Endothelial cell of umbilical vein (primary cell): Measurements from ENCODE around the gene HOXC9. TPM values are rescaled to one million over a fixed set of nuclear protein-coding genes. Genes with fewer than 3 reads are reported as not detected.

Experiments used
- BruUV-seq: library from RNA; stranded (reverse); fragments of 400-500 nt; replicated peaks from 2 replicates; lab custom pipeline; 2021; lab: Mats Ljungman, UMichigan
- CTCF ChIA-PET: fragments of 300-600, 350-600 bp; sonication (Branson Sonifier 250); formaldehyde crosslinking; loops from one replicate; lab custom pipeline; 2021; ENCODE audit warnings: antibody characterized with exemption, inconsistent platforms; lab: Charles Lee
- POLR2A ChIA-PET: fragments of 300-600, 350-600 bp; sonication (Branson Sonifier 250); formaldehyde crosslinking; loops from one replicate; lab custom pipeline; 2021; ENCODE audit warnings: antibody characterized with exemption, inconsistent platforms; lab: Charles Lee
- DNase-seq: peaks from one replicate; pipeline ENCODE4 v3.0.0-alpha.2; 2011; ENCODE audit warnings: low read depth, low spot score
- FAIRE-seq: peaks from 2 replicates; lab custom pipeline; 2011; peaks lifted over from hg19 to GRCh38; lab: Jason Lieb, UNC
- H2AFZ ChIP-seq: 2 replicates; pipeline ENCODE4 v1.6.0; 2012; ENCODE audit warnings: low read depth, low read length, control low read depth, inconsistent platforms
- H3K27ac ChIP-seq: 2 replicates; pipeline ENCODE4 v1.5.1; 2011; ENCODE audit warnings: low read depth, mild to moderate bottlenecking, control low read depth, low read length, moderate library complexity; ENCODE audit not compliant: insufficient read depth
- H3K27me3 ChIP-seq, 2 experiments: 2 replicates each; pipeline versions ENCODE4 v1.6.0 to v1.6.1; 2011; ENCODE audit warnings: low read length in 2 of 2, mixed read lengths in 1 of 2; ENCODE audit not compliant: control insufficient read depth in 2 of 2, insufficient read depth in 2 of 2
- H3K36me3 ChIP-seq, 2 experiments: 2 replicates in 1 of 2; 3 replicates in 1 of 2; pipeline ENCODE4 v1.5.1; 2011; ENCODE audit warnings: low read length in 2 of 2, mild to moderate bottlenecking in 1 of 2, moderate library complexity in 1 of 2; ENCODE audit not compliant: control insufficient read depth in 2 of 2, insufficient read depth in 2 of 2; ENCODE audit errors: extremely low read depth in 1 of 2
- H3K4me1 ChIP-seq: 3 replicates; pipeline ENCODE4 v1.5.1; 2011; ENCODE audit warnings: mild to moderate bottlenecking, low read length; ENCODE audit not compliant: control insufficient read depth, insufficient read depth; ENCODE audit errors: extremely low read depth
- H3K4me2 ChIP-seq: 2 replicates; pipeline ENCODE4 v1.6.1; 2011; ENCODE audit warnings: low read length, control low read depth, mixed read lengths; ENCODE audit not compliant: insufficient read depth
- H3K4me3 ChIP-seq, 3 experiments: fragments of 200-600 bp in 1 of 3; sonication (generic), shearing (Covaris generic) in 1 of 3; replicated peaks in 1 of 3; 2 replicates each; pipeline ENCODE4 v1.5.1; 2011 to 2016; ENCODE audit warnings: control low read depth in 3 of 3, low read length in 3 of 3, mild to moderate bottlenecking in 2 of 3, inconsistent platforms in 1 of 3, low read depth in 1 of 3, moderate library complexity in 1 of 3; ENCODE audit not compliant: insufficient read depth in 1 of 3
- H3K79me2 ChIP-seq: 2 replicates; pipeline ENCODE4 v1.6.0; 2012; ENCODE audit warnings: low read length, inconsistent platforms; ENCODE audit not compliant: control insufficient read depth, insufficient read depth
- H3K9ac ChIP-seq: replicated peaks from 2 replicates; pipeline ENCODE3; 2011; ENCODE audit warnings: low read length, control low read depth; ENCODE audit not compliant: insufficient read depth; ENCODE audit errors: extremely low read depth
- H3K9me1 ChIP-seq: replicated peaks from 3 replicates; pipeline ENCODE4 v1.6.0; 2011; ENCODE audit warnings: mild to moderate bottlenecking, low read length; ENCODE audit not compliant: control insufficient read depth, insufficient read depth; ENCODE audit errors: extremely low read depth
- H3K9me3 ChIP-seq: replicated peaks from 2 replicates; pipeline ENCODE4 v1.5.1; 2012; ENCODE audit warnings: low read length, inconsistent platforms; ENCODE audit not compliant: control insufficient read depth, insufficient read depth
- H4K20me1 ChIP-seq: replicated peaks from 2 replicates; pipeline ENCODE3; 2011; ENCODE audit warnings: mild to moderate bottlenecking, low read length; ENCODE audit not compliant: control insufficient read depth, insufficient read depth; ENCODE audit errors: extremely low read depth
- EZH2 ChIP-seq: IDR thresholded peaks from 2 replicates; pipeline ENCODE4 v1.6.1; 2012; ENCODE audit warnings: borderline replicate concordance, low read depth, mild to moderate bottlenecking, moderate library complexity, low read length, inconsistent platforms; ENCODE audit not compliant: severe bottlenecking
- JUN ChIP-seq: IDR thresholded peaks from 2 replicates; pipeline ENCODE4 v1.6.1; 2011; ENCODE audit warnings: borderline replicate concordance, low read depth; ENCODE audit not compliant: insufficient read length, insufficient read depth
- MYC ChIP-seq: IDR thresholded peaks from one replicate; pipeline ENCODE4 v1.6.1; 2011; ENCODE audit warnings: mild to moderate bottlenecking, low read depth, low read length
- POLR2A ChIP-seq: IDR thresholded peaks from 2 replicates; pipeline ENCODE4 v1.6.1; 2012; ENCODE audit warnings: low read depth, mild to moderate bottlenecking, control low read depth, low read length
- POLR2AphosphoS5 ChIP-seq: IDR thresholded peaks from 2 replicates; pipeline ENCODE4 v1.6.1; 2012; ENCODE audit warnings: low read depth, mild to moderate bottlenecking, control low read depth, low read length, moderate library complexity; ENCODE audit not compliant: insufficient read depth
- dilution Hi-C: fragments of 300-500 bp; cut with MboI; formaldehyde crosslinking; loops from one replicate; pipeline ENCODE4 v1.15.0; 2019; ENCODE audit warnings: low sequenced_read_pairs; ENCODE audit not compliant: extremely low pct_ligation_motif_present
- intact Hi-C: fragments of 100-400 bp; cut with micrococcal nuclease; formaldehyde crosslinking; loops from one replicate; pipeline ENCODE4 v1.10.0; 2022
- microRNA counts: library from miRNA; unstranded; fragments of <30 nt; microRNA quantifications from one replicate; lab custom pipeline; 2016
- microRNA-seq: library from miRNA; unstranded; fragments of <30 nt; microRNA quantifications from one replicate; pipeline ENCODE4 v1.2.0, GENCODE V29; 2021; ENCODE audit warnings: borderline number of aligned reads, borderline replicate concordance
- polyA plus RNA-seq, 4 experiments: library from polyadenylated mRNA; depleted of rRNA in 3 of 4; stranded (reverse) in 3 of 4; unstranded in 1 of 4; fragments of >200 nt; gene quantifications; 2 replicates each; pipeline versions ENCODE4 v1.2.1 to v1.2.3, GENCODE V29; 2011 to 2012; ENCODE audit warnings: missing spikeins in 1 of 4
- small RNA-seq: library from RNA; depleted of rRNA; stranded (forward); fragments of <200 nt; gene quantifications from one replicate; pipeline ENCODE3, GENCODE V24; 2012; ENCODE audit warnings: low replicate concordance, low read depth; ENCODE audit not compliant: insufficient read depth, insufficient read length
- total RNA-seq: library from RNA; stranded (reverse); gene quantifications from 2 replicates; pipeline ENCODE4 v1.2.3, GENCODE V29; 2021

HOXC9 gene
- total and polyA plus RNA-seq, 2 donors (not counting 3 experiments of a cell fraction or from before 2014, with no cell fraction given) = 0.40 to 0.58 TPM

GRCh38 chr12:54051874-54052437, 52.0 kb downstream of the HOXC9 start:
- peaks cover 82 to 94% of the 10 kb centered on the region in 2 experiments for H3K27me3 ChIP-seq
- no peak overlapping the region for H3K4me2 ChIP-seq
- H2AFZ ChIP-seq = no peak overlapping the region
- ChIA-PET POLR2A (no interaction called here), CTCF (interaction anchor here (0.7 to 2.1 kb wide), 4 partner anchors 11 to 46 kb away, joined by 3 to 9 read pairs (median 7); partner anchors contain the start of gene HOXC5)
- no peaks in the 10 kb centered on the region for H4K20me1 ChIP-seq
- FAIRE-seq (no peak), DNase-seq (no peak)
- no peak overlapping the region for H3K4me3 ChIP-seq
- no peaks in the 10 kb centered on the region for H3K4me1 ChIP-seq
- H3K9ac ChIP-seq = no peak overlapping the region
- no TSS peak for BruUV-seq
- H3K79me2 ChIP-seq = no peaks in the 10 kb centered on the region
- H3K36me3 ChIP-seq = no peaks in the 10 kb centered on the region
- no peaks in the 10 kb centered on the region for H3K9me1 ChIP-seq
- intact Hi-C loops = no loop called here
- TF ChIP-seq EZH2 (peak; percentile 40), POLR2AphosphoS5 (no peak)
- H3K9me3 ChIP-seq = no peaks in the 10 kb centered on the region
- H3K27ac ChIP-seq = no peak overlapping the region
- dilution Hi-C loops = no loop called here

DNA sequence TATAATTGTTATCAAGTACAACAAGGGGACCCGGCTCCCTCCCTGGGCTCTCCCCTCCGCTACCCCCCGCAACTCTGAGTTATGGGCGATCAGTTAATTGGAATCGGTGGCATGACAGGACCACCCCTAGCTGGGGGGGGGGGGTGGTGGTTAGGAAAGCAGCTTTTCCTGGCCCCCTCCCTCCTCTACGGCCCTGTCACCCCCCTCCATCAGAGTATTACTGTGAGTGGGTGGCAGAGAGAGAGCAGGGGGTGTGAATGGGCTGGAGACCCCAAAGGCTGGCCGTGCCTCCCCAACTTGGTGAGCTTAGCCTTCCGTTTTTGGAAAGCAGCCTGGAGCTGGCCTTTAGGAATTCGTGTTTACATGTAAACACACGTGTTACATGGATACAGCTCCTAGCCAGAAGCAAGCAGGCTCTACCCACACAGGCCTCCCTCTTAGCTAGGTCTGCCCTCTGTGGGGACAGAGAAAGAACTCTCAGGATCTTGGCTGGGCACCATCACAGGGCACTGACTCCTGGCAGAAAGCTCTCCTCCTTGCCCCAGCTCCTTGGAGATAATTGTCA, 52.6 kb downstream of the HOXC9 start:
- H3K4me1 ChIP-seq = no peaks in the 10 kb centered on the region
- BruUV-seq = no TSS peak
- dilution Hi-C loops = no loop called here
- H2AFZ ChIP-seq = no peak overlapping the region
- no peak overlapping the region for H3K4me2 ChIP-seq
- no peak for DNase-seq
- TF ChIP-seq POLR2A = no peak
- TF ChIP-seq EZH2 = no peak
- TF ChIP-seq MYC = no peak
- no peak for TF ChIP-seq JUN
- no peak for TF ChIP-seq POLR2AphosphoS5
- peaks cover 83 to 92% of the 10 kb centered on the region in 2 experiments for H3K27me3 ChIP-seq
- CTCF ChIA-PET = interaction anchor here (0.7 to 1.9 kb wide), 3 partner anchors 11 to 47 kb away, joined by 3 to 9 read pairs (median 5); partner anchors contain the start of gene HOXC5
- intact Hi-C loops = no loop called here
- no peak for FAIRE-seq
- no peaks in the 10 kb centered on the region for H3K9me1 ChIP-seq
- no peaks in the 10 kb centered on the region for H3K79me2 ChIP-seq
- H3K9me3 ChIP-seq = no peaks in the 10 kb centered on the region
- H3K36me3 ChIP-seq = no peaks in the 10 kb centered on the region
- H4K20me1 ChIP-seq = no peaks in the 10 kb centered on the region
- H3K27ac ChIP-seq = no peak overlapping the region
- POLR2A ChIA-PET = no interaction called here
- H3K9ac ChIP-seq = no peak overlapping the region
- H3K4me3 ChIP-seq = no peak overlapping the region

MicroRNAs within 50 kb of the gene (microRNA counts, 767-probe panel; counts per million panel counts)
- microRNA hsa-miR-196a-5p (lab: Ali Mortazavi, UCI) = 723 counts per million, percentile 96 among the panel's probes with 10 or more counts
- microRNA hsa-miR-615-3p (lab: Ali Mortazavi, UCI) = 723 counts per million, percentile 96 among the panel's probes with 10 or more counts
- 723 counts per million, percentile 96 among the panel's probes with 10 or more counts for microRNA hsa-miR-615-5p (lab: Ali Mortazavi, UCI)

Small RNA genes within 50 kb of the gene (microRNA-seq; reads per million reads assigned to microRNA genes)
- gene MIR196A2 = 3.8 reads per million, percentile 3 among the genes with 10 or more reads in this experiment
- gene MIR615 = 9.6 reads per million, percentile 24 among the genes with 10 or more reads in this experiment

Small RNA genes within 50 kb of the gene (small RNA-seq; reads per million reads assigned to genes)
- gene AC012531.3 = not detected
- gene AC012531.4 = not detected
- gene HOXC5 = not detected
- gene MIR196A2 = not detected
- not detected for gene MIR615
- not detected for gene RF01905
- not detected for gene RF01906

Other genes with a start within 250 kb of the HOXC9 start
- not detected in 2 replicates for gene CISTR, start 248.2 kb upstream of the HOXC9 start, total RNA-seq
- gene CISTR, start 248.2 kb upstream of the HOXC9 start, polyA plus RNA-seq = not detected in 2 replicates
- gene HOXC13, start 61.3 kb upstream of the HOXC9 start, total RNA-seq = not detected in 2 replicates
- not detected in 2 replicates for gene HOXC13, start 61.3 kb upstream of the HOXC9 start, polyA plus RNA-seq
- not detected in 2 replicates for gene HOXC12, start 45.3 kb upstream of the HOXC9 start, total RNA-seq
- gene HOXC12, start 45.3 kb upstream of the HOXC9 start, polyA plus RNA-seq = not detected in 2 replicates
- gene HOXC11, start 27.0 kb upstream of the HOXC9 start, total RNA-seq = not detected in 2 replicates
- gene HOXC11, start 27.0 kb upstream of the HOXC9 start, polyA plus RNA-seq = not detected in 2 replicates
- gene HOTAIR, start 25.2 kb upstream of the HOXC9 start, total RNA-seq = not detected in 2 replicates
- not detected in 2 replicates for gene HOTAIR, start 25.2 kb upstream of the HOXC9 start, polyA plus RNA-seq
- gene HOXC10, start 15.0 kb upstream of the HOXC9 start, total RNA-seq = 0.44 TPM in 1 of 2 replicates, not detected in the other
- 0.18 TPM in 2 replicates for gene HOXC10, start 15.0 kb upstream of the HOXC9 start, polyA plus RNA-seq
- gene HOXC8, start 8.8 kb downstream of the HOXC9 start, total RNA-seq = 0.35 TPM in 1 of 2 replicates, not detected in the other
- gene HOXC8, start 8.8 kb downstream of the HOXC9 start, polyA plus RNA-seq = 0.03 and 0.19 TPM in 2 replicates
- gene HOXC6, start 28.3 kb downstream of the HOXC9 start, total RNA-seq = 0.51 and 0.58 TPM in 2 replicates
- gene HOXC6, start 28.3 kb downstream of the HOXC9 start, polyA plus RNA-seq = 0.57 and 0.72 TPM in 2 replicates
- gene HOXC5, start 32.9 kb downstream of the HOXC9 start, total RNA-seq = not detected in 2 replicates
- gene HOXC5, start 32.9 kb downstream of the HOXC9 start, polyA plus RNA-seq = not detected in 2 replicates
- gene HOXC4, start 53.7 kb downstream of the HOXC9 start, total RNA-seq = 0.58 TPM in 1 of 2 replicates, not detected in the other
- gene HOXC4, start 53.7 kb downstream of the HOXC9 start, polyA plus RNA-seq = 0.06 and 0.14 TPM in 2 replicates
- 17.5 and 17.8 TPM in 2 replicates for gene SMUG1, start 188.8 kb downstream of the HOXC9 start, total RNA-seq
- gene SMUG1, start 188.8 kb downstream of the HOXC9 start, polyA plus RNA-seq = 36.4 and 41.6 TPM in 2 replicates